H1 (cell line): ENCODE measurements around the gene MACROD2. TPM values are rescaled to one million over a fixed set of nuclear protein-coding genes. Genes with fewer than 3 reads are reported as not detected.

Experiments
- CTCF ChIA-PET: fragments of 300-600 bp; sonication (Branson Sonifier 250); formaldehyde crosslinking; loops from one replicate; lab custom pipeline; 2021; ENCODE audit not compliant: partially characterized antibody; lab: Charles Lee
- POLR2A ChIA-PET: fragments of 300-600 bp; sonication (Branson Sonifier 250); formaldehyde crosslinking; loops from one replicate; lab custom pipeline; 2021; ENCODE audit warnings: inconsistent platforms; ENCODE audit not compliant: partially characterized antibody; lab: Charles Lee
- DNase-seq, 2 experiments: peaks; one replicate each; pipeline versions ENCODE4 v3.0.0 to v3.0.0-alpha.2; 2010 to 2022; ENCODE audit warnings: low spot score in 2 of 2, low read depth in 1 of 2, mixed read lengths in 1 of 2
- FAIRE-seq: peaks from 2 replicates; lab custom pipeline; 2011; peaks lifted over from hg19 to GRCh38; lab: Jason Lieb, UNC
- H2AFZ ChIP-seq: 2 replicates; pipeline ENCODE4 v1.8.1; 2012; ENCODE audit warnings: low read length, inconsistent platforms
- H2AK5ac ChIP-seq: 2 replicates; pipeline ENCODE4 v1.6.1; 2013; ENCODE audit warnings: low read depth, low read length
- H2BK120ac ChIP-seq: replicated peaks from 2 replicates; pipeline ENCODE3; 2013; ENCODE audit warnings: low read depth, low read length, inconsistent platforms
- H2BK12ac ChIP-seq: 2 replicates; pipeline ENCODE4 v1.6.1; 2013; ENCODE audit warnings: low read depth, low read length
- H2BK15ac ChIP-seq: 2 replicates; pipeline ENCODE4 v1.6.1; 2013; ENCODE audit warnings: low read length
- H2BK20ac ChIP-seq: 2 replicates; pipeline ENCODE4 v1.6.1; 2013; ENCODE audit warnings: low read length
- H2BK5ac ChIP-seq: 2 replicates; pipeline ENCODE4 v1.6.1; 2013; ENCODE audit warnings: low read depth, low read length
- H3K14ac ChIP-seq: 2 replicates; pipeline ENCODE4 v1.6.1; 2013; ENCODE audit warnings: inconsistent platforms; ENCODE audit not compliant: insufficient read length
- H3K18ac ChIP-seq: 2 replicates; pipeline ENCODE4 v1.6.1; 2013; ENCODE audit warnings: low read length; ENCODE audit errors: extremely low read depth
- H3K23ac ChIP-seq: 2 replicates; pipeline ENCODE4 v1.6.1; 2013; ENCODE audit warnings: inconsistent platforms; ENCODE audit not compliant: insufficient read length
- H3K23me2 ChIP-seq: 2 replicates; pipeline ENCODE4 v1.6.1; 2013; ENCODE audit warnings: low read depth, low read length
- H3K27ac ChIP-seq: 2 replicates; pipeline ENCODE4 v1.6.1; 2011; ENCODE audit warnings: low read depth, low read length, inconsistent platforms
- H3K27me3 ChIP-seq, 4 experiments: replicated peaks in 1 of 4; 1 replicate in 1 of 4; 2 replicates in 3 of 4; pipeline versions ENCODE4 v1.6.1 to v1.8.1; 2011 to 2013; ENCODE audit warnings: low read length in 3 of 4, mild to moderate bottlenecking in 3 of 4, inconsistent platforms in 2 of 4, mixed read lengths in 2 of 4, moderate library complexity in 1 of 4; ENCODE audit not compliant: control insufficient read depth in 3 of 4, insufficient read depth in 3 of 4; ENCODE audit errors: extremely low read depth in 1 of 4
- H3K36me3 ChIP-seq, 4 experiments: 2 replicates each; pipeline versions ENCODE4 v1.6.1 to v1.8.1; 2011 to 2013; ENCODE audit warnings: mild to moderate bottlenecking in 4 of 4, low read length in 3 of 4, moderate library complexity in 2 of 4, control low read depth in 1 of 4, inconsistent platforms in 1 of 4; ENCODE audit not compliant: insufficient read depth in 4 of 4, control insufficient read depth in 2 of 4
- H3K4ac ChIP-seq: replicated peaks from 2 replicates; pipeline ENCODE3; 2013; ENCODE audit warnings: low read length, low read depth, mixed read lengths, inconsistent platforms; ENCODE audit not compliant: insufficient read length
- H3K4me1 ChIP-seq, 4 experiments: replicated peaks in 1 of 4; 1 replicate in 1 of 4; 2 replicates in 3 of 4; pipeline versions ENCODE4 v1.6.1 to v1.8.1; 2011 to 2013; ENCODE audit warnings: low read length in 3 of 4, inconsistent platforms in 2 of 4, mixed read lengths in 1 of 4; ENCODE audit not compliant: insufficient read depth in 4 of 4, control insufficient read depth in 3 of 4
- H3K4me2 ChIP-seq, 2 experiments: 2 replicates each; pipeline versions ENCODE4 v1.6.1 to v1.8.1; 2011 to 2013; ENCODE audit warnings: low read depth in 2 of 2, low read length in 2 of 2, control low read depth in 1 of 2, inconsistent platforms in 1 of 2, mild to moderate bottlenecking in 1 of 2; ENCODE audit not compliant: insufficient read depth in 1 of 2
- H3K4me3 ChIP-seq, 4 experiments: fragments of 200-600, 300-600 bp in 1 of 4; sonication (generic), shearing (Covaris generic), sonication (Bioruptor Twin) in 1 of 4; 2 replicates each; pipeline versions ENCODE4 v1.5.1 to v1.8.1; 2011 to 2016; ENCODE audit warnings: low read length in 4 of 4, low read depth in 3 of 4, control low read depth in 2 of 4, inconsistent platforms in 2 of 4, mild to moderate bottlenecking in 2 of 4, mixed read lengths in 1 of 4, moderate library complexity in 1 of 4; ENCODE audit not compliant: insufficient read depth in 2 of 4; ENCODE audit errors: extremely low read depth in 1 of 4
- H3K56ac ChIP-seq: replicated peaks from 2 replicates; pipeline ENCODE3; 2013; ENCODE audit warnings: low read depth, mild to moderate bottlenecking, mixed read lengths, low read length, inconsistent platforms; ENCODE audit not compliant: insufficient read length
- H3K79me1 ChIP-seq: 2 replicates; pipeline ENCODE4 v1.6.1; 2013; ENCODE audit warnings: low read depth, low read length, control low read depth
- H3K79me2 ChIP-seq, 2 experiments: 2 replicates each; pipeline versions ENCODE4 v1.6.1 to v1.8.1; 2012 to 2013; ENCODE audit warnings: low read length in 2 of 2, mild to moderate bottlenecking in 2 of 2, inconsistent platforms in 1 of 2; ENCODE audit not compliant: insufficient read depth in 2 of 2, control insufficient read depth in 1 of 2
- H3K9ac ChIP-seq, 4 experiments: replicated peaks in 1 of 4; 1 replicate in 1 of 4; 2 replicates in 3 of 4; pipeline versions ENCODE4 v1.6.1 to v1.8.1; 2011 to 2013; ENCODE audit warnings: low read depth in 3 of 4, low read length in 3 of 4, control low read depth in 2 of 4, mild to moderate bottlenecking in 2 of 4, moderate library complexity in 2 of 4, inconsistent platforms in 1 of 4; ENCODE audit errors: extremely low read depth in 1 of 4
- H3K9me3 ChIP-seq, 2 experiments: 2 replicates each; pipeline versions ENCODE4 v1.6.1 to v1.8.1; 2012 to 2013; ENCODE audit warnings: mild to moderate bottlenecking in 2 of 2, moderate library complexity in 2 of 2, control low read depth in 1 of 2, inconsistent platforms in 1 of 2, low read depth in 1 of 2, low read length in 1 of 2, mixed read lengths in 1 of 2; ENCODE audit not compliant: insufficient read depth in 2 of 2
- H4K20me1 ChIP-seq, 2 experiments: replicated peaks in 1 of 2; 2 replicates each; pipeline versions ENCODE3 to v1.8.1; 2011 to 2013; ENCODE audit warnings: inconsistent platforms in 2 of 2, low read length in 2 of 2, mild to moderate bottlenecking in 1 of 2; ENCODE audit not compliant: insufficient read depth in 2 of 2, control insufficient read depth in 1 of 2
- H4K5ac ChIP-seq: 2 replicates; pipeline ENCODE4 v1.6.1; 2013; ENCODE audit warnings: low read length, low read depth, mixed read lengths, inconsistent platforms; ENCODE audit not compliant: insufficient read length
- H4K8ac ChIP-seq: 2 replicates; pipeline ENCODE4 v1.8.0; 2013; ENCODE audit warnings: mild to moderate bottlenecking, moderate library complexity, low read length, inconsistent platforms; ENCODE audit not compliant: insufficient read depth; ENCODE audit errors: extremely low read depth
- H4K91ac ChIP-seq: replicated peaks from 2 replicates; pipeline ENCODE3; 2013; ENCODE audit warnings: low read length, mixed read lengths, inconsistent platforms; ENCODE audit not compliant: insufficient read length
- BRCA1 ChIP-seq: IDR thresholded peaks from 2 replicates; pipeline ENCODE4 v1.6.1; 2012; ENCODE audit warnings: low read depth, low read length, improper control_type of control experiment
- GABPA ChIP-seq: IDR thresholded peaks from 2 replicates; pipeline ENCODE4 v1.6.1; 2011; ENCODE audit warnings: mild to moderate bottlenecking, low read length, moderate library complexity, borderline replicate concordance; ENCODE audit not compliant: insufficient read depth
- KDM1A ChIP-seq: fragments of 200-600, 300-600 bp; sonication (generic); IDR thresholded peaks from 2 replicates; pipeline ENCODE4 v1.7.1; 2016; ENCODE audit warnings: mild to moderate bottlenecking, low read length, borderline replicate concordance
- NRF1 ChIP-seq: IDR thresholded peaks from 2 replicates; pipeline ENCODE4 v1.6.1; 2011; ENCODE audit warnings: mild to moderate bottlenecking, low read depth, low read length, improper control_type of control experiment
- PHF8 ChIP-seq: fragments of 200-600 bp; sonication (generic); conservative IDR thresholded peaks from 2 replicates; pipeline ENCODE4 v1.7.1; 2012; ENCODE audit warnings: low read depth, mild to moderate bottlenecking, inconsistent platforms, low read length, moderate library complexity
- POLR2A ChIP-seq, 2 experiments: IDR thresholded peaks; 1 replicate in 1 of 2; 2 replicates in 1 of 2; pipeline ENCODE4 v1.6.1; 2011; ENCODE audit warnings: low read depth in 2 of 2, low read length in 2 of 2, mild to moderate bottlenecking in 2 of 2; ENCODE audit errors: control extremely low read depth in 1 of 2
- RNF2 ChIP-seq: fragments of 200-900, 300-1000 bp; sonication (generic); IDR thresholded peaks from 2 replicates; pipeline ENCODE4 v1.7.1; 2016; ENCODE audit warnings: borderline replicate concordance, low read depth, mild to moderate bottlenecking, antibody characterized with exemption, low read length; ENCODE audit not compliant: poor library complexity, severe bottlenecking; ENCODE audit errors: missing control alignments
- SRF ChIP-seq: IDR thresholded peaks from 2 replicates; pipeline ENCODE4 v1.6.1; 2011; ENCODE audit warnings: mild to moderate bottlenecking, low read depth, low read length, moderate library complexity
- TBP ChIP-seq: IDR thresholded peaks from 2 replicates; pipeline ENCODE4 v1.6.1; 2011; ENCODE audit warnings: low read depth, low read length, improper control_type of control experiment
- WGBS, 2 experiments: shearing (Covaris generic) in 1 of 2; methylation state at CpG; one replicate each; pipeline versions ENCODE4 v1.1.6 to v1.1.7; 2013 to 2015; ENCODE audit warnings: low lambda C conversion rate in 2 of 2, mixed read lengths in 2 of 2, inconsistent platforms in 1 of 2, low coverage in 1 of 2, missing lambda C conversion rate in 1 of 2; ENCODE audit not compliant: insufficient replicate concordance in 2 of 2, insufficient coverage in 1 of 2, insufficient read length in 1 of 2; ENCODE audit errors: extremely low coverage in 1 of 2, missing lambda C conversion rate in 1 of 2; 5-methylcytosine and 5-hydroxymethylcytosine counted together
- polyA plus RNA-seq, 7 experiments: library from polyadenylated mRNA; depleted of rRNA in 3 of 7; stranded (reverse) in 5 of 7; unstranded in 2 of 7; fragments of >200 nt in 5 of 7; fragments of 200-250 nt in 2 of 7; gene quantifications; 1 replicate in 5 of 7; 2 replicates in 1 of 7; 4 replicates in 1 of 7; pipeline versions ENCODE4 v1.2.1 to v1.2.3, GENCODE V29; 2011 to 2013; ENCODE audit warnings: missing spikeins in 2 of 7, mixed read lengths in 2 of 7
- total RNA-seq: library from RNA; stranded (reverse); fragmentation: NEBNext Ultra II Directional; extraction: Animal tissue kit (Norgen Biotek cat#: 25700); gene quantifications from 2 replicates; pipeline ENCODE4 v1.2.1, GENCODE V29; 2021
- TF ChIP-seq, protein P1 (sequence below), 3 experiments: IDR thresholded peaks; 1 replicate in 2 of 3; 2 replicates in 1 of 3; pipeline versions ENCODE4 v1.5.1 to v1.6.1; 2011; ENCODE audit warnings: low read length in 3 of 3, mild to moderate bottlenecking in 3 of 3, inconsistent platforms in 2 of 3, low read depth in 1 of 3, moderate library complexity in 1 of 3; ENCODE audit not compliant: insufficient read depth in 1 of 3; ENCODE audit errors: control extremely low read depth in 1 of 3
- TF ChIP-seq, protein P2 (sequence below): IDR thresholded peaks from 2 replicates; pipeline ENCODE4 v1.6.1; 2012; ENCODE audit warnings: inconsistent platforms

MACROD2 gene
- total and polyA plus RNA-seq, 2 of the 8 experiments (the other 6 are each of a cell fraction or from before 2014, with no cell fraction given) = 0.70 to 3.9 TPM

DNA sequence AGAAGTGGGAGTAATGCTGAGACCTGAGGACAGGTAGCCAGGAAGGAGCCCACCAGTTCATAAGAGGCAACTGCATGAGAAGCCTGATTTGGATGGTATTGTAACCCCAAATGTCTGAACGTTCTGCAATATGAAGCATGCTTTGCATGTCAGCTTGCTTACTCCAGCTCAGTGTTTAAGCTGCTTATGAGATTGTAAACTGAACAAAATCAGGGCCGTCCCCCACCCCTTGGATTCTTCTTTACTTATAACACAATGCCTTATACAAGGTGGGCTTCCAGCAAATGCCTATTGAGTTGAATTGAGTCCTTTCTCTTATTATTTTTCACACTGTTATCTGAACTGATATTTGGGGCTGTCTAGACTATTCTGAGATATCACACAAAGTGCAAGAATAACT is 1816.6 kb downstream of the MACROD2 start:
- WGBS, 2 experiments = 80% methylated on average over 2 of the region's 2 CpGs; no CpG with 5 or more reads in 1 of the 2 experiments
- no peaks in the 10 kb centered on the region for H3K27me3 ChIP-seq
- no peak overlapping the region for H3K4ac ChIP-seq
- no peaks in the 10 kb centered on the region for H3K79me2 ChIP-seq
- no peak overlapping the region for H2BK5ac ChIP-seq
- no peaks in the 10 kb centered on the region for H3K36me3 ChIP-seq
- peaks cover 9 to 13% of the 10 kb centered on the region in 2 experiments; a peak in 2 of 4 replicates for H3K9me3 ChIP-seq
- POLR2A ChIA-PET = no interaction called here
- DNase-seq (no peak), FAIRE-seq (no peak)
- no peak overlapping the region for H2BK15ac ChIP-seq
- no peak overlapping the region for H2AK5ac ChIP-seq
- H2BK12ac ChIP-seq = no peak overlapping the region
- no peaks in the 10 kb centered on the region for H3K79me1 ChIP-seq
- H3K14ac ChIP-seq = no peak overlapping the region
- no peak overlapping the region for H3K4me3 ChIP-seq
- no peak overlapping the region for H3K4me2 ChIP-seq
- H2BK120ac ChIP-seq = no peak overlapping the region
- H3K23ac ChIP-seq = no peak overlapping the region
- H4K20me1 ChIP-seq = no peaks in the 10 kb centered on the region
- H3K4me1 ChIP-seq = no peaks in the 10 kb centered on the region
- no peak overlapping the region for H2AFZ ChIP-seq
- H3K56ac ChIP-seq = no peak overlapping the region
- no peak overlapping the region for H4K91ac ChIP-seq
- H4K5ac ChIP-seq = no peak overlapping the region
- no peaks in the 10 kb centered on the region for H3K23me2 ChIP-seq
- no peak overlapping the region for H3K9ac ChIP-seq
- H3K27ac ChIP-seq = no peak overlapping the region
- CTCF ChIA-PET = no interaction called here
- no peak overlapping the region for H2BK20ac ChIP-seq
- H4K8ac ChIP-seq = no peak overlapping the region
- no peak overlapping the region for H3K18ac ChIP-seq
- TF ChIP-seq POLR2A (IDR thresholded peaks at IDR 0.05; ENCODE audit: control extremely low read depth in 1 of 2, low read depth in 2 of 2, low read length in 2 of 2) (no peak), SRF (no peak), KDM1A (no peak), RNF2 (no peak), PHF8 (no peak), TBP (no peak), GABPA (no peak), BRCA1 (no peak), NRF1 (no peak)
- TF ChIP-seq, protein P1, sequence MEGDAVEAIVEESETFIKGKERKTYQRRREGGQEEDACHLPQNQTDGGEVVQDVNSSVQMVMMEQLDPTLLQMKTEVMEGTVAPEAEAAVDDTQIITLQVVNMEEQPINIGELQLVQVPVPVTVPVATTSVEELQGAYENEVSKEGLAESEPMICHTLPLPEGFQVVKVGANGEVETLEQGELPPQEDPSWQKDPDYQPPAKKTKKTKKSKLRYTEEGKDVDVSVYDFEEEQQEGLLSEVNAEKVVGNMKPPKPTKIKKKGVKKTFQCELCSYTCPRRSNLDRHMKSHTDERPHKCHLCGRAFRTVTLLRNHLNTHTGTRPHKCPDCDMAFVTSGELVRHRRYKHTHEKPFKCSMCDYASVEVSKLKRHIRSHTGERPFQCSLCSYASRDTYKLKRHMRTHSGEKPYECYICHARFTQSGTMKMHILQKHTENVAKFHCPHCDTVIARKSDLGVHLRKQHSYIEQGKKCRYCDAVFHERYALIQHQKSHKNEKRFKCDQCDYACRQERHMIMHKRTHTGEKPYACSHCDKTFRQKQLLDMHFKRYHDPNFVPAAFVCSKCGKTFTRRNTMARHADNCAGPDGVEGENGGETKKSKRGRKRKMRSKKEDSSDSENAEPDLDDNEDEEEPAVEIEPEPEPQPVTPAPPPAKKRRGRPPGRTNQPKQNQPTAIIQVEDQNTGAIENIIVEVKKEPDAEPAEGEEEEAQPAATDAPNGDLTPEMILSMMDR (IDR thresholded peaks at IDR 0.05; ENCODE audit: control extremely low read depth in 1 of 3, insufficient read depth in 1 of 3, low read depth in 1 of 3, low read length in 3 of 3) = no peak
- TF ChIP-seq, protein P2, sequence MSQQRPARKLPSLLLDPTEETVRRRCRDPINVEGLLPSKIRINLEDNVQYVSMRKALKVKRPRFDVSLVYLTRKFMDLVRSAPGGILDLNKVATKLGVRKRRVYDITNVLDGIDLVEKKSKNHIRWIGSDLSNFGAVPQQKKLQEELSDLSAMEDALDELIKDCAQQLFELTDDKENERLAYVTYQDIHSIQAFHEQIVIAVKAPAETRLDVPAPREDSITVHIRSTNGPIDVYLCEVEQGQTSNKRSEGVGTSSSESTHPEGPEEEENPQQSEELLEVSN = no peak
